ENCODE measurements around the gene CD83. TPM values are rescaled to one million over a fixed set of nuclear protein-coding genes. Genes with fewer than 3 reads are reported as not detected.

CD83 gene
- total and polyA plus RNA-seq, 2 of the 8 experiments (the other 6 are each of a cell fraction or from before 2014, with no cell fraction given), result 4.6 to 8.5 TPM

- H3K36me3 ChIP-seq (ENCODE audit: control insufficient read depth in 2 of 4, insufficient read depth in 4 of 4, low read length in 3 of 4), result no peaks in the 10 kb centered on the region
- no peak overlapping the region for H2BK5ac ChIP-seq (ENCODE audit: low read depth, low read length)
- no peaks in the 10 kb centered on the region for H3K23me2 ChIP-seq (ENCODE audit: low read depth, low read length)
- H2AFZ ChIP-seq (ENCODE audit: low read length), result no peak overlapping the region
- no peak overlapping the region for H3K18ac ChIP-seq (ENCODE audit: extremely low read depth, low read length)
- no peak overlapping the region for H2BK12ac ChIP-seq (ENCODE audit: low read depth, low read length)
- peaks cover 4 to 19% (median 14%) of the 10 kb centered on the region in 4 experiments for H3K4me1 ChIP-seq (replicated peaks in 1 of 4; ENCODE audit: control insufficient read depth in 3 of 4, insufficient read depth in 4 of 4, low read length in 3 of 4)
- CTCF ChIA-PET (ENCODE audit: partially characterized antibody), result interaction anchor here (0.6 to 1.7 kb wide), 4 partner anchors 8 to 236 kb away, joined by 3 to 8 read pairs (median 3); no protein-coding TSS in a partner anchor
- POLR2A ChIA-PET (ENCODE audit: partially characterized antibody), result no interaction called here
- no peak overlapping the region for H2BK120ac ChIP-seq (replicated peaks; ENCODE audit: low read depth, low read length)
- H2AK5ac ChIP-seq (ENCODE audit: low read depth, low read length), result no peak overlapping the region
- no peaks in the 10 kb centered on the region; a peak in 1 of 4 replicates for H3K79me2 ChIP-seq (ENCODE audit: control insufficient read depth in 1 of 2, insufficient read depth in 2 of 2, low read length in 2 of 2)
- H4K91ac ChIP-seq (replicated peaks; ENCODE audit: insufficient read length, low read length), result no peak overlapping the region
- H3K9ac ChIP-seq (replicated peaks in 1 of 4; ENCODE audit: extremely low read depth in 1 of 4, low read depth in 3 of 4, low read length in 3 of 4), result no peak overlapping the region
- no peaks in the 10 kb centered on the region for H3K79me1 ChIP-seq (ENCODE audit: low read depth, low read length)
- no peaks in the 10 kb centered on the region for H4K20me1 ChIP-seq (replicated peaks in 1 of 2; ENCODE audit: control insufficient read depth in 1 of 2, insufficient read depth in 2 of 2, low read length in 2 of 2)
- no peak overlapping the region for H3K56ac ChIP-seq (replicated peaks; ENCODE audit: insufficient read length, low read depth, low read length)
- no peak overlapping the region for H4K5ac ChIP-seq (ENCODE audit: insufficient read length, low read depth, low read length)
- H3K27me3 ChIP-seq (replicated peaks in 1 of 4; ENCODE audit: control insufficient read depth in 3 of 4, extremely low read depth in 1 of 4, insufficient read depth in 3 of 4, low read length in 3 of 4), result no peaks in the 10 kb centered on the region; a peak in 1 of 7 replicates
- H4K8ac ChIP-seq (ENCODE audit: extremely low read depth, insufficient read depth, low read length), result no peak overlapping the region
- H3K27ac ChIP-seq (ENCODE audit: low read depth, low read length), result no peak overlapping the region
- FAIRE-seq (no peak), DNase-seq (ENCODE audit: low read depth in 1 of 2, low spot score in 2 of 2) (no peak)
- no peak overlapping the region for H2BK15ac ChIP-seq (ENCODE audit: low read length)
- H3K14ac ChIP-seq (ENCODE audit: insufficient read length), result no peak overlapping the region
- H3K4me3 ChIP-seq (ENCODE audit: extremely low read depth in 1 of 4, insufficient read depth in 2 of 4, low read depth in 3 of 4, low read length in 4 of 4), result no peak overlapping the region
- no peak overlapping the region for H2BK20ac ChIP-seq (ENCODE audit: low read length)
- no peak overlapping the region for H3K4ac ChIP-seq (replicated peaks; ENCODE audit: insufficient read length, low read depth, low read length)
- no peaks in the 10 kb centered on the region for H3K9me3 ChIP-seq (ENCODE audit: insufficient read depth in 2 of 2, low read depth in 1 of 2, low read length in 1 of 2)
- WGBS, 2 experiments (ENCODE audit: extremely low coverage in 1 of 2, insufficient coverage in 1 of 2, insufficient read length in 1 of 2, insufficient replicate concordance in 2 of 2, low coverage in 1 of 2, low lambda C conversion rate in 2 of 2, missing lambda C conversion rate in 1 of 2), result 96% methylated on average over 4 of the region's 4 CpGs; no CpG with 5 or more reads in 1 of the 2 experiments
- H3K23ac ChIP-seq (ENCODE audit: insufficient read length), result no peak overlapping the region
- no peak overlapping the region for H3K4me2 ChIP-seq (ENCODE audit: insufficient read depth in 1 of 2, low read depth in 2 of 2, low read length in 2 of 2)
- no peak for TF ChIP-seq HDAC2 (IDR thresholded peaks at IDR 0.05; ENCODE audit: borderline replicate concordance in 1 of 2, low read depth in 2 of 2, low read length in 2 of 2)
- TF ChIP-seq TCF12 (IDR thresholded peaks at IDR 0.05; ENCODE audit: low read depth, low read length), result no peak
- TF ChIP-seq RAD21 (IDR thresholded peaks at IDR 0.05 in 1 of 2, conservative IDR thresholded peaks at IDR 0.05 in 1 of 2; ENCODE audit: low read depth in 2 of 2, low read length in 2 of 2), result no peak
- TF ChIP-seq BCL11A (IDR thresholded peaks at IDR 0.05; ENCODE audit: low read depth in 2 of 2, low read length in 2 of 2), result no peak
- TF ChIP-seq RBBP5 (IDR thresholded peaks at IDR 0.05; ENCODE audit: borderline replicate concordance, low read depth, low read length), result no peak
- TF ChIP-seq EGR1 (IDR thresholded peaks at IDR 0.05; ENCODE audit: borderline replicate concordance, low read depth, low read length), result no peak
- no peak for TF ChIP-seq NRF1 (IDR thresholded peaks at IDR 0.05; ENCODE audit: low read depth, low read length)
- TF ChIP-seq RFX5 (IDR thresholded peaks at IDR 0.05; ENCODE audit: borderline replicate concordance, low read depth, low read length), result no peak
- TF ChIP-seq E2F6 (IDR thresholded peaks at IDR 0.05), result no peak
- TF ChIP-seq JUN (IDR thresholded peaks at IDR 0.05; ENCODE audit: low read depth, low read length), result no peak
- TF ChIP-seq SP2 (IDR thresholded peaks at IDR 0.05; ENCODE audit: low read length), result no peak
- no peak for TF ChIP-seq CEBPB (IDR thresholded peaks at IDR 0.05; ENCODE audit: low read depth, low read length)
- TF ChIP-seq JUND (IDR thresholded peaks at IDR 0.05; ENCODE audit: low read length), result no peak
- TF ChIP-seq SP4 (IDR thresholded peaks at IDR 0.05; ENCODE audit: low read length), result no peak
- TF ChIP-seq TEAD4 (IDR thresholded peaks at IDR 0.05; ENCODE audit: low read depth, low read length), result no peak
Measured at GRCh38 chr6:14132921-14133275, 15.3 kb downstream of the CD83 start.
